GM18526 (cell line): ENCODE measurements around the gene PARD6B.

Experiments used
- POLR2A ChIP-seq: IDR thresholded peaks from 3 replicates; pipeline ENCODE4 v1.6.1; 2011; ENCODE audit not compliant: insufficient read length; ENCODE audit errors: extremely low read depth

The PARD6B gene, protein sequence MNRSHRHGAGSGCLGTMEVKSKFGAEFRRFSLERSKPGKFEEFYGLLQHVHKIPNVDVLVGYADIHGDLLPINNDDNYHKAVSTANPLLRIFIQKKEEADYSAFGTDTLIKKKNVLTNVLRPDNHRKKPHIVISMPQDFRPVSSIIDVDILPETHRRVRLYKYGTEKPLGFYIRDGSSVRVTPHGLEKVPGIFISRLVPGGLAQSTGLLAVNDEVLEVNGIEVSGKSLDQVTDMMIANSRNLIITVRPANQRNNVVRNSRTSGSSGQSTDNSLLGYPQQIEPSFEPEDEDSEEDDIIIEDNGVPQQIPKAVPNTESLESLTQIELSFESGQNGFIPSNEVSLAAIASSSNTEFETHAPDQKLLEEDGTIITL

GRCh38 chr20:50731055-50731929, at the start of gene PARD6B:
PARD6B (plus strand) TSS chr20:50731580; CDS start chr20:50731787, 207 bp downstream.
- peak; percentile 61 for TF ChIP-seq POLR2A

GRCh38 chr20:50682065-50682464, 49.3 kb upstream of the PARD6B start:
- no peak for TF ChIP-seq POLR2A

- no peak for TF ChIP-seq POLR2A
These were observed 48.3 kb upstream of the PARD6B start for GRCh38 chr20:50682947-50683530.

DNA sequence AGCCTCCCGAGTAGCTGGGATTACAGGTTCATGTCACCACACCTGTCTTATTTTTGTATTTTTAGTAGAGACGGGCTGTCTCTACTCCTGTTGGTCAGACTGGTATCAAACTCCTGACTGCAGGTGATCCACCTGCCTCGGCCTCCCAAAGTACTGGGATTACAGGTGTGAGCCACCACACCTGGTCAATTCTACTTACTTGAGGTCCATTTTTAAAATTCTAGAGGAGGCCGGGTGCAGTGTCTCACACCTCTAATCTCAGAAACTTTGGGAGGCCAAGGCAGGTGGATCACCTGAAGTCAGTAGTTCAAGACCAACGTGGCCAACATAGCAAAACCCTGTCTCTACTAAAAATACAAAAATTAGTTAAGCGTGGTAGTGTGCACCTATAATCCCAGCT, 47.8 kb upstream of the PARD6B start:
- TF ChIP-seq POLR2A = no peak

- no peak for TF ChIP-seq POLR2A
These were observed 44.6 kb upstream of the PARD6B start for GRCh38 chr20:50686821-50687220.

- no peak for TF ChIP-seq POLR2A
These were observed 43.0 kb upstream of the PARD6B start for GRCh38 chr20:50688256-50688975.

DNA sequence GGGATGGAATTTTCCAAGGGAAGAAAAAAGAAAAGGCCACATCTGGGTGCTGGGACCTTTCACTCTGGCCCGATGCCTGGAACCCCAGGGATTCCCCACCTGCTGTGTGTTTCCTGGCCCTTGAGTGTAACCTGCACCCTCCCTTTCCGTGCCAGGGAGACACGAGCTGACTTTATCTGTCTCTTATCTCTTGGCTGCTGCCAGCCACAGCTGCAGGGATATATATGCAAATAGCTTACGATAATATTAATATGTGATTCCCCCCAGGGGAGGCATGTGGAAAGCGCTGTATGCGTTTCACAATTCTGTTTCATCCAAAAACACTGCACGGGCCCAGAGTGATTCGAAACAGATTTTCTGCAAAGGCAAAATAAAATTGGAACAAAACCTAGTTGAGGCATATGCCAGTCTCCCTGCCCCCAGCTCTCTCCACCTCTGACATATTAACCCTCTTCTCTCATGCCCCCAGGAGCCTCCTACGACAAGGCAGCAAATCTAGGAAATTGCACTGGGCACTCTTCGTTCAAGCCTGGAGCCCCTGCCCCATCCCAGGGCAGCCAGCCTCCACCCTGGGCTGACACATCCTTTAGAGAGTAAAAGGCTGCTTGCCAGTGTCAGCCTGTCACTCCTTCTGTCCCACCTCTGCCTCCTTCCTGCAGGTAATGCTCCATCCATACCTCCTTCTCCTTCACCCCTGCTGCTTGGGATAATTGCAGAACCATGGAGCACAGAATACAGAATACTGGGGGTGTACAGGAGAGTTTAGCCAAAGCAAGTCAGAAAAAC, 41.3 kb upstream of the PARD6B start:
- TF ChIP-seq POLR2A = no peak

DNA sequence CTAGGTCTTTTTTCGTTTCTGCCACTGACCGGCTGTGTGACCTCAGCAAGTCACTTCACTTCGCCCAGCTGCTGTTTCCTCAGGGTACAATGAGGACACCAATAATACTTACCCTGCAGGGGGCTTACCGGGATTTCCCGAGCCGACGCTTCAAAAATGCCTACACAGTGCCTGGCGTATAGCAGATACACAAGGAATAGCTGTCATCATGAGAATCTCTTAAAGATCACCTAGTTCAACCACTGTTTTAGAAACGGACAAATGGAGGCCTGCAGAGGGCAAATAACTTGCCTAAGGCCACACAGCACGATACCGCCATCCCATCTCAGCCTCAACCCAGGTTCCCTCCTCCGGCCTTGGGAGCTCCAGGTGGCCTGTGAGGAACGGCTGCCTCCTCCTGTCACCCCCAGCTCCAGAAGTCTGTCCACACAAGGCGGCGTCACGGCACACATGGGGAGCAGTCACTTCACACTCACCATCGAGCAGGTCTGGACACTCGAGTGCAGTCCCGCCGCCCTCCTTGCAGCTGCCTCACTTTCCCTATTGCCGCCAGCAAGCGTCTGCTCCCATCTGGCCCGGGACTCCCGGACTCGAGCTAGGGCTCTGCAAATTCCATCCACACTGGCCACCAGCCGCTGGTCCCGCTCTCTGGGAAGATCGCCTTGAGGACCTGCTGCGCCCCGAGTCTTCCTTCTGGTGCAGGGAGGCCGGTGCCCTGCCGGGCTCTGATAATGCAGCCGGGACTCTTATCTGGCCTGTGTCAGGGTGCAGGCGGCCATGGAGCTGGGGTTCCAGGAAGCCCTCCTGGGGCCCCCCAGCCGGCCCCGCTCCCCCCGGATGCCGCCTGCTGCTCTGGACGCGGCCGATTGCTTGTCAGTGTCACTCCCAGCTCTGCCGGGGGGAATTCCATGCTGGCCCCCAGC, 40.5 kb upstream of the PARD6B start, which contains the start of gene RIPOR3:
TSS of gene RIPOR3 (minus strand) at position 893 of the 923 bp plus-strand sequence. CDS start at position 479, 414 bp downstream.
- TF ChIP-seq POLR2A = no peak

GRCh38 chr20:50691573-50692551, 39.5 kb upstream of the PARD6B start:
- TF ChIP-seq POLR2A = no peak

- TF ChIP-seq POLR2A = no peak
These were observed 38.8 kb upstream of the PARD6B start for GRCh38 chr20:50692552-50692933.

- no peak for TF ChIP-seq POLR2A
These were observed 38.4 kb upstream of the PARD6B start for GRCh38 chr20:50693001-50693400.
